HepG2 (cell line): Measurements from ENCODE around the gene EGR1. TPM values are rescaled to one million over a fixed set of nuclear protein-coding genes. Genes with fewer than 3 reads are reported as not detected.

ENCODE experiments used
- ATAC-seq: fragments of 200-7000 bp; cut with Tn5 transposase; 3 replicates; pipeline ENCODE4 v1.9.1; 2020; ENCODE audit warnings: mild to moderate bottlenecking, moderate library complexity
- BruUV-seq: library from RNA; stranded (reverse); fragments of 400-500 nt; replicated peaks from 2 replicates; lab custom pipeline; 2021; lab: Mats Ljungman, UMichigan
- CTCF ChIA-PET: fragments of 300-600 bp; formaldehyde crosslinking; extraction: SDS; loops from one replicate; lab custom pipeline; 2021; ENCODE audit warnings: low total read pairs, inconsistent platforms, low intra/inter-chr PET ratio; lab: Yijun Ruan, JAX
- POLR2A ChIA-PET: fragments of 350-600 bp; sonication (Branson Sonifier 250); formaldehyde crosslinking; loops from one replicate; lab custom pipeline; 2020; ENCODE audit warnings: antibody characterized with exemption, inconsistent platforms; lab: Yijun Ruan, JAX
- DNase-seq: peaks from one replicate; pipeline ENCODE4 v3.0.0-alpha.2; 2015; ENCODE audit warnings: low spot score
- FAIRE-seq: peaks from 3 replicates; lab custom pipeline; 2011; peaks lifted over from hg19 to GRCh38; lab: Jason Lieb, UNC
- H2AFZ ChIP-seq: one replicate; pipeline ENCODE4 v1.6.1; 2011; ENCODE audit warnings: low read length, inconsistent platforms
- H3K27ac ChIP-seq: fragments of 300-600 bp; 3 replicates; pipeline ENCODE4 v1.8.0; 2011; ENCODE audit warnings: mixed run types, mild to moderate bottlenecking, mixed read lengths, low read length, inconsistent platforms; ENCODE audit not compliant: insufficient read depth; ENCODE audit errors: extremely low read length
- H3K27me3 ChIP-seq, 2 experiments: fragments of 200-600 bp in 1 of 2; 2 replicates in 1 of 2; 3 replicates in 1 of 2; pipeline versions ENCODE4 v1.6.0 to v1.8.0; 2011; ENCODE audit warnings: low read length in 2 of 2, mild to moderate bottlenecking in 2 of 2, moderate library complexity in 2 of 2, inconsistent platforms in 1 of 2; ENCODE audit not compliant: insufficient read depth in 2 of 2, control insufficient read depth in 1 of 2
- H3K36me3 ChIP-seq, 2 experiments: fragments of 200-600 bp in 1 of 2; replicated peaks in 1 of 2; 2 replicates in 1 of 2; 3 replicates in 1 of 2; pipeline versions ENCODE4 v1.5.1 to v1.8.0; 2011; ENCODE audit warnings: low read length in 2 of 2, inconsistent platforms in 1 of 2; ENCODE audit not compliant: insufficient read depth in 2 of 2, control insufficient read depth in 1 of 2
- H3K4me1 ChIP-seq: 2 replicates; pipeline ENCODE4 v1.5.1; 2012; ENCODE audit warnings: low read length, inconsistent platforms; ENCODE audit not compliant: insufficient read depth
- H3K4me2 ChIP-seq: 2 replicates; pipeline ENCODE4 v1.6.0; 2011; ENCODE audit warnings: low read depth, low read length, inconsistent platforms
- H3K4me3 ChIP-seq, 3 experiments: fragments of 200-600 bp in 1 of 3; sonication (generic), shearing (Covaris generic) in 1 of 3; replicated peaks in 1 of 3; 2 replicates each; pipeline ENCODE4 v1.5.1; 2011 to 2016; ENCODE audit warnings: low read length in 3 of 3, inconsistent platforms in 2 of 3, low read depth in 2 of 3, mild to moderate bottlenecking in 2 of 3, control low read depth in 1 of 3, mixed read lengths in 1 of 3; ENCODE audit not compliant: insufficient read depth in 1 of 3
- H3K79me2 ChIP-seq: one replicate; pipeline ENCODE4 v1.6.1; 2011; ENCODE audit warnings: low read length, inconsistent platforms; ENCODE audit not compliant: insufficient read depth
- H3K9ac ChIP-seq: 2 replicates; pipeline ENCODE4 v1.6.0; 2011; ENCODE audit warnings: mild to moderate bottlenecking, low read depth, low read length, inconsistent platforms; ENCODE audit not compliant: insufficient read depth
- H3K9me3 ChIP-seq: 2 replicates; pipeline ENCODE4 v1.5.1; 2012; ENCODE audit warnings: mild to moderate bottlenecking, low read length
- H4K20me1 ChIP-seq: 2 replicates; pipeline ENCODE4 v1.6.0; 2011; ENCODE audit warnings: inconsistent platforms, mild to moderate bottlenecking, low read length, moderate library complexity; ENCODE audit not compliant: insufficient read depth
- GTF3A ChIP-seq: sonication (generic); formaldehyde crosslinking; conservative IDR thresholded peaks from 2 replicates; pipeline ENCODE4 v1.4.0; 2020; ENCODE audit warnings: mild to moderate bottlenecking, missing genetic modification reagents
- HNRNPLL ChIP-seq: fragments of 200-400 bp; formaldehyde crosslinking; IDR thresholded peaks from 2 replicates; pipeline ENCODE4 v1.6.1; 2017; ENCODE audit warnings: mild to moderate bottlenecking, low read depth, low read length; ENCODE audit not compliant: poor library complexity, severe bottlenecking
- JUN ChIP-seq: sonication (generic); formaldehyde crosslinking; IDR thresholded peaks from 2 replicates; pipeline ENCODE4 v1.4.0; 2020; ENCODE audit warnings: mild to moderate bottlenecking, missing genetic modification reagents
- REXO4 ChIP-seq: sonication (generic); formaldehyde crosslinking; IDR thresholded peaks from 2 replicates; pipeline ENCODE4 v1.8.0; 2022; ENCODE audit warnings: missing genetic modification reagents, mild to moderate bottlenecking, borderline replicate concordance
- ZBTB8A ChIP-seq: sonication (generic); formaldehyde crosslinking; IDR thresholded peaks from 2 replicates; pipeline ENCODE4 v1.4.0; 2020; ENCODE audit warnings: mild to moderate bottlenecking, low read depth, missing genetic modification reagents, borderline replicate concordance
- ZNF343 ChIP-seq: sonication (generic); formaldehyde crosslinking; IDR thresholded peaks from 2 replicates; pipeline ENCODE4 v1.4.0; 2020; ENCODE audit warnings: mild to moderate bottlenecking, missing genetic modification reagents
- WGBS: methylation state at CpG from one replicate; pipeline ENCODE4 v1.1.6; 2017; ENCODE audit warnings: low lambda C conversion rate; 5-methylcytosine and 5-hydroxymethylcytosine counted together
- in situ Hi-C: cut with HindIII; loops from 2 replicates; pipeline ENCODE4 v1.10.0; 2017; ENCODE audit warnings: low pct_unique_long_range_greater_than_20kb; ENCODE audit not compliant: extremely low pct_ligation_motif_present
- intact Hi-C: fragments of 100-400 bp; cut with micrococcal nuclease; formaldehyde crosslinking; loops from one replicate; pipeline ENCODE4 v1.10.0; 2022; ENCODE audit not compliant: unreplicated experiment
- polyA plus RNA-seq, 8 experiments: library from polyadenylated mRNA; depleted of rRNA in 3 of 8; stranded (reverse) in 7 of 8; unstranded in 1 of 8; fragments of >200 nt; fragmentation: Illumina TruSeq in 4 of 8; extraction: Trizol in 4 of 8; gene quantifications; 2 replicates each; pipeline versions ENCODE4 v1.2.1 to v1.2.3, GENCODE V29; 2011 to 2016; ENCODE audit warnings: low read depth in 4 of 8, missing spikeins in 1 of 8, mixed read lengths in 1 of 8; ENCODE audit not compliant: insufficient read depth in 1 of 8
- total RNA-seq, 5 experiments: library from RNA; depleted of rRNA; stranded (reverse); fragments of >200 nt; fragmentation: Illumina TruSeq; extraction: Trizol; gene quantifications; 2 replicates each; pipeline ENCODE4 v1.2.3, GENCODE V29; 2016; ENCODE audit warnings: low read depth in 1 of 5
- TF ChIP-seq, protein P1 (sequence below): sonication (generic); formaldehyde crosslinking; IDR thresholded peaks from 2 replicates; pipeline ENCODE4 v1.4.0; 2020; ENCODE audit warnings: mild to moderate bottlenecking, missing genetic modification reagents
- TF ChIP-seq, protein P2 (sequence below): sonication (generic); formaldehyde crosslinking; IDR thresholded peaks from 2 replicates; pipeline ENCODE4 v1.4.0; 2020; ENCODE audit warnings: missing genetic modification reagents, low read depth, mild to moderate bottlenecking, borderline replicate concordance
- TF ChIP-seq, protein P3 (sequence below): sonication (generic); formaldehyde crosslinking; IDR thresholded peaks from 2 replicates; pipeline ENCODE4 v1.8.1; 2023; ENCODE audit warnings: mild to moderate bottlenecking, moderate library complexity, missing genetic modification reagents
- TF ChIP-seq, protein P4 (sequence below): sonication (generic); formaldehyde crosslinking; IDR thresholded peaks from 2 replicates; pipeline ENCODE4 v1.4.0; 2020; ENCODE audit warnings: missing genetic modification reagents, mild to moderate bottlenecking, borderline replicate concordance
- TF ChIP-seq, protein P5 (sequence below): sonication (generic); formaldehyde crosslinking; conservative IDR thresholded peaks from 2 replicates; pipeline ENCODE4 v1.4.0; 2020; ENCODE audit warnings: missing genetic modification reagents

The EGR1 gene
- total and polyA plus RNA-seq, 2 of the 13 experiments (the other 11 are each of a cell fraction or from before 2014, with no cell fraction given), result 4.1 to 4.5 TPM

DNA sequence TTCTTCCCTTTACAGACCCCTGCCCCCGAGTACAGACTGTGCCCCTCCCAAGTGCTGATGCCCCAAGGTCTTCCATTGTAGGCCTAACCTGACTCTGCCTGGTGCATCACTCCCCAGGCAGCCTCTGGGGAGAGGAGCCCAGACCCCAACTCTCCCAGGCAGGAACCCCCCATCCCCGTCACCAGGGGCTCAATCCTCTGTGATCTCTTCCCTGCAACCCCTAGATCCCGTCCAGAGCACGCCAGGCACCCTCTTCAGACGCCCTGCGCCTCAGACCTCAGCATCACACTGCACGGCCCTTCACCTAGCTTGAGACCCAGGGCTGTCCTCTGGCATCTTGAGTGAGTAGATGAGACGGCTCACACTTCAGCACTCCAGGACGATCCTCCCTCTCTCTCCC is 6.4 kb upstream of the EGR1 start:
- no peak overlapping the region for H3K27ac ChIP-seq
- 28% methylated on average over 9 of the region's 9 CpGs for WGBS
- FAIRE-seq (no peak), DNase-seq (no peak), ATAC-seq (no peak; the same call in 2 of the 3 replicates)
- no peak overlapping the region for H2AFZ ChIP-seq
- H3K27me3 ChIP-seq, result peaks cover 8 to 46% of the 10 kb centered on the region in 2 experiments; a peak in 3 of 5 replicates
- no peaks in the 10 kb centered on the region for H3K9me3 ChIP-seq
- H4K20me1 ChIP-seq, result no peaks in the 10 kb centered on the region
- peak overlapping the region; percentile 70 for H3K4me2 ChIP-seq
- ChIA-PET CTCF (no interaction called here), POLR2A (interaction anchor here (1.2 kb wide), 1 partner anchor 35 kb away, joined by 3 read pairs; no protein-coding TSS in a partner anchor)
- no peaks in the 10 kb centered on the region for H3K79me2 ChIP-seq
- H3K4me3 ChIP-seq, result peak overlapping the region in 1 of 3 experiments; percentile 45; a peak in 1 of 6 replicates
- peaks cover 55% of the 10 kb centered on the region for H3K4me1 ChIP-seq
- no TSS peak for BruUV-seq
- intact Hi-C loops, result no loop called here
- H3K9ac ChIP-seq, result peak overlapping the region; percentile 45; the same call in 1 of the 2 replicates
- in situ Hi-C loops, result no loop called here
- H3K36me3 ChIP-seq, result no peaks in the 10 kb centered on the region
- TF ChIP-seq JUN (CRISPR knock-in tag) (peak; percentile 10; the same call in 1 of the 2 replicates), ZNF343 (0 out of 2 replicates have a peak, but pooled peaks have one; percentile 75), REXO4 (no peak), GTF3A (CRISPR knock-in tag) (0 out of 2 replicates have a peak, but pooled peaks have one; percentile 12), ZBTB8A (0 out of 2 replicates have a peak, but pooled peaks have one; percentile 41), HNRNPLL (no peak)
- TF ChIP-seq, protein P1, sequence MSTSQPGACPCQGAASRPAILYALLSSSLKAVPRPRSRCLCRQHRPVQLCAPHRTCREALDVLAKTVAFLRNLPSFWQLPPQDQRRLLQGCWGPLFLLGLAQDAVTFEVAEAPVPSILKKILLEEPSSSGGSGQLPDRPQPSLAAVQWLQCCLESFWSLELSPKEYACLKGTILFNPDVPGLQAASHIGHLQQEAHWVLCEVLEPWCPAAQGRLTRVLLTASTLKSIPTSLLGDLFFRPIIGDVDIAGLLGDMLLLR (CRISPR knock-in tag), result no peak
- TF ChIP-seq, protein P2, sequence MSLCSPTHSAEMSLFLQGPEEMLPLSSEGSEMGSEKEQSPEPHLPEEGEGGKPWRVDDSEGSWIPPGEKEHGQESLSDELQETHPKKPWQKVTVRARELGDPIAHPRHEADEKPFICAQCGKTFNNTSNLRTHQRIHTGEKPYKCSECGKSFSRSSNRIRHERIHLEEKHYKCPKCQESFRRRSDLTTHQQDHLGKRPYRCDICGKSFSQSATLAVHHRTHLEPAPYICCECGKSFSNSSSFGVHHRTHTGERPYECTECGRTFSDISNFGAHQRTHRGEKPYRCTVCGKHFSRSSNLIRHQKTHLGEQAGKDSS (CRISPR knock-in tag), result 0 out of 2 replicates have a peak, but pooled peaks have one; percentile 6
- TF ChIP-seq, protein P3, sequence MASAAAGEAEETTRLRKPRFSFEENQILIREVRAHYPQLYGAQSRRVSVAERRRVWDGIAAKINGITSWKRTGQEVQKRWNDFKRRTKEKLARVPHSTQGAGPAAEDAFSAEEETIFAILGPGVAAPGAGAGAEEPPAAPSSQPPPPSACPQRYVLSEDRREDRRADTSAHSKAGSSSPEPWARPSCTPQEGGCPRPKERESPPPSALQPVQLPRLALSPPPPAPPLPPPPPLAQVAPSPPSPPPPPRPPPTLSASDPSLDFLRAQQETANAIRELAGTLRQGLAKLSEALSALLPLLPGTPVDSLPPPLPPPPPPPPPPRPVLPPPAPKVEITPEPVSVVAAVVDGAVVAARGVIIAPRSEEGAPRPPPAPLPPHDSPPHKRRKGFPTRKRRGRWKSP (CRISPR knock-in tag), result no peak
- TF ChIP-seq, protein P4, sequence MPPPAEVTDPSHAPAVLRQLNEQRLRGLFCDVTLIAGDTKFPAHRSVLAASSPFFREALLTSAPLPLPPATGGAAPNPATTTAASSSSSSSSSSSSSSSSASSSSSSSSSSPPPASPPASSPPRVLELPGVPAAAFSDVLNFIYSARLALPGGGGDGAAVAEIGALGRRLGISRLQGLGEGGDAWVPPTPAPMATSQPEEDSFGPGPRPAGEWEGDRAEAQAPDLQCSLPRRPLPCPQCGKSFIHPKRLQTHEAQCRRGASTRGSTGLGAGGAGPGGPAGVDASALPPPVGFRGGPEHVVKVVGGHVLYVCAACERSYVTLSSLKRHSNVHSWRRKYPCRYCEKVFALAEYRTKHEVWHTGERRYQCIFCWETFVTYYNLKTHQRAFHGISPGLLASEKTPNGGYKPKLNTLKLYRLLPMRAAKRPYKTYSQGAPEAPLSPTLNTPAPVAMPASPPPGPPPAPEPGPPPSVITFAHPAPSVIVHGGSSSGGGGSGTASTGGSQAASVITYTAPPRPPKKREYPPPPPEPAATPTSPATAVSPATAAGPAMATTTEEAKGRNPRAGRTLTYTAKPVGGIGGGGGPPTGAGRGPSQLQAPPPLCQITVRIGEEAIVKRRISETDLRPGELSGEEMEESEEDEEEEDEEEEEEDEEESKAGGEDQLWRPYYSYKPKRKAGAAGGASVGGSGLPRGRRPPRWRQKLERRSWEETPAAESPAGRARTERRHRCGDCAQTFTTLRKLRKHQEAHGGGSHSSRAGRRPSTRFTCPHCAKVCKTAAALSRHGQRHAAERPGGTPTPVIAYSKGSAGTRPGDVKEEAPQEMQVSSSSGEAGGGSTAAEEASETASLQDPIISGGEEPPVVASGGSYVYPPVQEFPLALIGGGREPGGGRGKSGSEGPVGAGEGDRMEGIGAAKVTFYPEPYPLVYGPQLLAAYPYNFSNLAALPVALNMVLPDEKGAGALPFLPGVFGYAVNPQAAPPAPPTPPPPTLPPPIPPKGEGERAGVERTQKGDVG, result 0 out of 2 replicates have a peak, but pooled peaks have one; percentile 1
- TF ChIP-seq, protein P5, sequence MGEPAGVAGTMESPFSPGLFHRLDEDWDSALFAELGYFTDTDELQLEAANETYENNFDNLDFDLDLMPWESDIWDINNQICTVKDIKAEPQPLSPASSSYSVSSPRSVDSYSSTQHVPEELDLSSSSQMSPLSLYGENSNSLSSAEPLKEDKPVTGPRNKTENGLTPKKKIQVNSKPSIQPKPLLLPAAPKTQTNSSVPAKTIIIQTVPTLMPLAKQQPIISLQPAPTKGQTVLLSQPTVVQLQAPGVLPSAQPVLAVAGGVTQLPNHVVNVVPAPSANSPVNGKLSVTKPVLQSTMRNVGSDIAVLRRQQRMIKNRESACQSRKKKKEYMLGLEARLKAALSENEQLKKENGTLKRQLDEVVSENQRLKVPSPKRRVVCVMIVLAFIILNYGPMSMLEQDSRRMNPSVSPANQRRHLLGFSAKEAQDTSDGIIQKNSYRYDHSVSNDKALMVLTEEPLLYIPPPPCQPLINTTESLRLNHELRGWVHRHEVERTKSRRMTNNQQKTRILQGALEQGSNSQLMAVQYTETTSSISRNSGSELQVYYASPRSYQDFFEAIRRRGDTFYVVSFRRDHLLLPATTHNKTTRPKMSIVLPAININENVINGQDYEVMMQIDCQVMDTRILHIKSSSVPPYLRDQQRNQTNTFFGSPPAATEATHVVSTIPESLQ (CRISPR knock-in tag), result no peak
